Stimulated activated CD4-positive, alpha-beta T cell treated with anti-CD3 and anti-CD28 coated beads, TNF-alpha, amount 100 ng/mL, for 4 hours (primary cell): ENCODE data around the gene MYCBP2.
"Not testable (repeated sequence)": the region's sequence is repeated elsewhere in the genome, so short reads cannot be mapped to it uniquely, and the experiment has no call there.

ENCODE experiments used
- DNase-seq, 3 experiments: peaks; one replicate each; pipeline ENCODE4 v3.0.0-alpha.2; 2020; ENCODE audit warnings: low read depth in 3 of 3

MYCBP2 gene

DNA sequence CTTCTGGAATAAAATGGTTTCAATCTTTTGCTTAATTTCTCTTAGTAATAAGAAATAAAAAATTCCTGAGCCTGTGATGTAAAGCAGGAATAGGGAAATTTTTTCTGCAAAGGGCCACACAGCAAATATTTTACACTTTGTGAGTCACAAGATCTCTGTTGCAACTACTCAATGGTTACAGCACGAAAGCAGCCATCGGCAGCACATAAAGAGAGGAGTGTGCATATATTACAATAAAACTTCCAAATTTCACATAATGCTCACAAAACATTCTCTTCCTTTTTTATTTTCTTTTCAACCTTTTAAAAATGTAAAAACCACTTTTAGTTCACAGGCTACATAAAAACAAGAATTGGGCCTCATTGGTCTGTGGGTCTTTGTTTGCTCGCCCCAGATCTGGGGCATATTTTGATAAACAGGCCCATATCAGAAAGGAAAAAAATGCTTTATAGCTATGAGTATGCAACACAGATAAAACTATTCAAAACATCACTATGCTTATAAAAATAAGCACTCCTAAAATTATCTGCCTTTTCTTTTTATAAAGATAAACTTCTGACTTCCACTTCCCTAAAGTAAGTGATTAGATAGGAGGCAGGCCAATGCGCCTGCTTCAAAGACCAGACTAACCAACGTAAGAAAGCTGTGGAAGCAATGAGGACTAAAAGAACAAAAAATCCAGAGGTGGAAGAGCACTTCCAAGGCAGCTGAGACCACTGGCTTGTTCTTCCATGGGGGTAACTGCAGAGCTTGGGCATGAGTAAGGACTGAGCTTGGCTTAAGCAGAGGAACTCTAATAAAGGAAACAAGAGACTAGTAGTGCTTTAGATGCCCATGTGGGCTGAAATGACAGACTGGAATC, 26.5 kb downstream of the MYCBP2 start:
- DNase-seq: no peak

DNA sequence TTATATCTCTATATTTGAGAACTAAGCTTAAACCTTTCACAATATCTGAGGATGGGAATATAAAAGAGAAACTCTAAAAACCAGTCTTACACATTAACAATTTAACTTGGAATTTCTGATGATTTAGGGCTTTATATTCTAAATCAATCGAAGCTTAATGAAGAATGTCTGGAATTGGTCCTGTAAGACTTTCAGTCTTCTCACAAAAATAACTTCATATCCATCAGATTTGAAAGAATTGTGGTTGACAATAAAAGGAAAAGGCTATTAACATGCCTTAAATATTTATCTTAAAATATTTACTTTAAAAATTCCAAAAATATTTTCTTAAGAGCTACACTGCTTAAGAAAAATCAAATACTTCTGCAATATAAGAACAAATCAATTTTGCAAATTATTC, 27.3 kb downstream of the MYCBP2 start:
- DNase-seq: no peak

DNA sequence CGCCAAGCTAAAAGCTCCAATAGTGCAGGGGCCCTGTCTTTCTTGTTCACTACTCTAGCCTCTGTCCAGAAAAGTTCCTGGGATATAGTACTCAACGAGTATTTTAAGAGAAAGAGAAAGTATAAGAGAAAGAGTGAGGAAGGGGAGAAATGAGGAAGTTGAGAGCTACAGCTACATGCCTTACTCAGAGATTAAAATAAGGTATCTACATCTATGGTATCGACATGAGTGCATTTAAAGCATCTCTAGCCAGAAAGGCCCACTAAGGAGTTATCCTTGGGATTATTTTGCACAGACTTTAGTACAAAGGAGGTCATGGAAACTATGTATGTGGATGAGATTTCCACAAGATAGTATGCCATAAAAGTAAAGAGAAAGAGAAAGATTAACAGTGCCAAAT, 28.5 kb downstream of the MYCBP2 start:
- DNase-seq: no peak

DNA sequence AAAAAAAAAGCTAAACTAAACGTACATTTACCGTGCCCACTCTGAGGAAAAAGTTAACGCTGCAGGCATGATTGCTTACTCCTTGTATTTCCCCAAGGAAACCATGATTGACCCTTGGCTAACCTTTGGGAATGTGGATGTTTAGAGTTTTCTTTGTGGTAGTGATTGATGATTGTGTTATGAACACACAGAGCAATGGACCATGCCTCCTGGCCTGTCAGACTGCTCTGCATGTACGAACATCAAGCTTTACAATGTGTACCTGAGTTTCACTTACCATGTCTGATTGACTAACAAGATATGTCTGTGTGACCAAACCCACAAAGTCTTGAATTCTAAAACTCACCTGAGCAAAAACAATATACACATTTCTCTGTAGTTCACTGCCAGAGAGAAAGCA, 35.1 kb downstream of the MYCBP2 start:
- no peak for DNase-seq

DNA sequence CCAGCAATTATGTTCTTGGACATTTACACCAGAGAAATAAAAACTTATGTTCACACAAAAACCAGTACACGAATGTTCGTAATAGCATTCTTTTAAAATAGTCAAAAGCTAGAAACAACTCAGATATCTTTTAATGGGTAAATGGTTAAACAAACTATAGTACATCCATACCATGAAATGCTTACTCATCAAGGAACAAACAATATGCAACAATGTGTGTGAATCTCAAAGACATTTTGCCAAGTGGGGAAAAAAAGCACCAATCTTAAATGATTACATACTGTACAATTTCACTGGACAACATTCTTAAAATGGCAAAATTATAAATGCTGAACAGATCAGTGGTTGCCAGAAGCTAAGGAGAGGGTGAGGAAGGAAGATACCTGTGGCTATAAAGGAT, 36.6 kb downstream of the MYCBP2 start:
- no peak for DNase-seq

DNA sequence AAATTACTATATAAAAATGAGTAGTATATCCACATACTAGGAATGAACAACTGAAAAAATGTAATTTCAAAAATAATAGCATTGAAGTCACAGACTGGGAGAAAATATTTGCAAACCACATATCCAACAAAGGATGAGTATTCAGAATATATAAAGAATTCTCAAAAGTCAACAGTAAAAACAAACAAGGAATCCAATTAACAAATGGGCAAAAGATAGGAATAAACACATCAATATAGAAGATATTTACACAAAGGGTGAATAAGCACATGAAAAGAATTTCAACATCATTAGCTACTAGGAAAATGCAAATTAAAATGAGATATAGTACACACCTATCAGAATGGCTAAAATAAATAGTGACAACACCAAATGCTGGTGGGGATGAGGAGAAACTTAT, 37.0 kb downstream of the MYCBP2 start:
- no peak for DNase-seq

DNA sequence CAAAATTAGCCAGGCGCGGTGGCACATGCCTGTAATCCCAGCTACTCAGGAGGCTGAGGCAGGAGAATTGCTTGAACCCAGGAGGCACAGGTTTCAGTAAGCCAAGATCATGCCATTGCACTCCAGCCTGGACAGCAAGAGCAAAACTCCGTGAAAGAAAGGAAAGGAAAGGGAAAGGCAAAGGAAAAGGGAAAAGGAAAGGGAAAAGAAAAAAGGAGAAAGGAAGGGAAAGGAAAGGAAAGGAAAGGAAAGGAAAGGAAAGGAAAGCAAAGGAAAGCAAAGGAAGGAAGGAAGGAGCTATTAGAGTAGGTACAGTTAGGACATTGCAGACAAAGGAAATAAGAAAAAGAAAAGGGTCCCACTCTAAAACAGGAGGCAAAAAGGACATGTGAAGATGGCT, 41.3 kb downstream of the MYCBP2 start:
- DNase-seq: not testable (repeated sequence)

DNA sequence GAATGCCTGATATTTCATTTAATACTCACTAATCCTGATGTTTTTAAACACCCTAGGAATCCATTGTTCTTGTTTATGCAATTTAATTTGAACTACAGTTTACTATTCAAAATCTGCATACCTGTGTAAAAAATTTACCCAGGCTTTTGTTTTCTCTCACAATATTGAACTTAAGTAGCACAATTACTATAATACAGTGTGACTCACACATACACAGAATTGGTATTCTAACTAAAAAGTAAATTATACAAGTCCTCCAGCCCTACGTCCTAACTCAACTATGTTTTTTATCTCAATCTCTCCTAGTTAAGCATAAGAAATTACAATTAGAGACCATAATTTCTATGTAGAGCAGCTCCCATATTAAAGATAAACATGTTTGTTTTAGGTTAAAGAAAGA, 41.8 kb downstream of the MYCBP2 start:
- no peak for DNase-seq

DNA sequence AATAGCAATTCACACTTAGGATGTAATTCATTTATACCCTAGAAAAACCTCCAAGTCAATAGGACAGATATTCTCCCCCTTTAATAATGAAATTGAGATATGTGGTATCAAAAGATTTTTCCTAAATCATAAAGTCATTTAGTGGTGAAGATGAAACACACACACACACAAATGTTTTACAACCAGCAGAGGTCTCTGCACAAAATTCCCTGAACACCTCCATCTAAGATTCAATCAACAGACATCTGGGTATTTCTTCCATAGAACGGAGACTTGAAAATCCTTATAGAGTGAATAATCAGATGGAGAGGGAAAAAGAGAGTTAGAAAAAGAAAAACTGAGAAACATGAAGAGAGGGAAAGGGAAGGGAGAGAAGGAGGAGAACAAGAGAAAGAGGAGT, 52.8 kb downstream of the MYCBP2 start:
- DNase-seq: no peak

DNA sequence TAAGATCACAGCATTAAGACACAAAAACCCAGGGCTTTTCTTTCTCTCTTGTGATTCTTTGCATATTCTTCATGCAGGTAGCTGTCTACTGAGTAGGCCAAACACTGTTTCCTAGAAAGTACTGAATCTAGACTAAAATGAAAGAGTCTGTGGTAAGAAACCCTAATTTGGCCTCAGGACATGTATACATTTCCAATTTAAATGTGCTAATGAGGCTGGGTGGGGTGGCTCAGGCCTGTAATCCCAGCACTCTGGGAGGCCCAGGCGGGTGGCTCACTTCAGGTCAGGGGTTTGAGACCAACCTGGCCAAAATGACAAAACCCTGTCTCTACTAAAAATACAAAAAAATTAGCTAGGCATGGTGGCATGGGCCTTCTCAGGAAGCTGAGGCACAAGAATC, 57.8 kb downstream of the MYCBP2 start:
- no peak for DNase-seq

DNA sequence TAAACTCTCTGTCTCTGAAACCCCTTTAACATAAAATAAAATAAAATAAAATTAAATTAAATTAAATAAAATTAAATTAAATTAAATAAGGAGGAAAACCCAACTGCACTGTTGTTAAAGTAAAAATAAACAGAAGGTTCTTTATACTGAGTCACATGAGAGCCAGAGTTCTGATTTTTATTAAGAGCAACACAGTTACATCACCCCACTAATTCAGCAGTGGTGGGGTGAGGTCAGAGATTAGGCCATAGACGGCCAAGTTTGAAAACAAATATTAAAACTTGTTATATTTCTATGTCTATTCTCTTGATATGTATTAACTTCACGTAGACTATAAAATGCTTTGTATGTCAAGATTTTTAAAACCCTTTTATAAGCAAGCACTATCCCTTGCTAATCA, 59.5 kb downstream of the MYCBP2 start:
- no peak for DNase-seq

DNA sequence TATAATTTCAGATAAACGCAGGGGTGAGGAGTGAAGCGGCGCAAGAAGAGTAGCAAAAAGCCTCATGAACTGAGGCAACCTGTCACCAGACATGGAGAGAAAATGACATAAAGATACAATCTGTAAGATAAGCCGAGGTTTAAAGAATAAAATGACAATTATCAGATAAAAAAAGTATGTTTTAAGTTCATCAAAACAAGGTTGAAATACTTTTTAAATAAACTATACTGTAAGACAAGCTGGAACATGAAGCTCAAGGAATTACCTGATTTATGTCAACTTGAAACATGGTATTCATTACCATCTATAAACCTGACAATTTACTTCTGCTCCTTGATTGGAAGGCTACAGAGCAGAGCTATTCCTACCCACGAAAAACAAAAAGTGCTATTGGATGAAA, 61.6 kb downstream of the MYCBP2 start:
- no peak for DNase-seq

DNA sequence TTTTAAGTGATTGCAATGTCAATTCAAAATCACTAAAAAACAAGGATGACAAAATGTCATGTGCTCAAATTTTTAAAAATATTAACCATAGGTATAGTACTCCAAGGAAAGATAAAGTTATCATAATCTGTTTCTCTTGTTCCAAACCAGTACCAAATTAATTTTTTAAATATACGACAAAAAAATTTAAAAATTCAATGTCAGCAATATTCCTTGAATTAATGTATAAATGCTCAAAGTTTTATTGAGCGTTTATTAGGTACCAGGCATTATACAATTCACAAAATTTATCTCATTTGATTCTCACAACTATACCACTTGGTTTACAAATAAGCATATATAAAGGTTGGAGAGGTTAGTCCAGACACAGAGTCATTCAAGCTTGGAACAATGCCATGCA, 64.7 kb downstream of the MYCBP2 start:
- no peak for DNase-seq

DNA sequence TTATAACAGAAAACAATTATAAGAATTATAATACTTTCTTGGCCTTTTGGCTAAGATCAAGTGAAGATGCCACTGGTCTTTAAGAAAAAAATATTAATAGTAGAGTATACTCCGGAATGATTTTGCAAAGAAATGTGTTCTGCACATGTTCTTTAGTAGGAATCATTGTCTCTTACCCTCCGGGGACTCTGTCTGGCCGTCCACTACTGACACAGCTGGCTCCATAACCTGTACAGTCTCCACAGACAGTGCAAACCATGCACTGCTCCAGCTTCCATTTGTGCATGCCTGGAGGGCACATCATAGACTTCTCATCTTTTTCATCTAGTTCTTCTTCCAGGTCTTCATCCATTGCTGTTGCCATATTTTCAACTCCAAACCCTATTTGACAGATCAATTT, 75.9 kb downstream of the MYCBP2 start:
- no peak for DNase-seq

DNA sequence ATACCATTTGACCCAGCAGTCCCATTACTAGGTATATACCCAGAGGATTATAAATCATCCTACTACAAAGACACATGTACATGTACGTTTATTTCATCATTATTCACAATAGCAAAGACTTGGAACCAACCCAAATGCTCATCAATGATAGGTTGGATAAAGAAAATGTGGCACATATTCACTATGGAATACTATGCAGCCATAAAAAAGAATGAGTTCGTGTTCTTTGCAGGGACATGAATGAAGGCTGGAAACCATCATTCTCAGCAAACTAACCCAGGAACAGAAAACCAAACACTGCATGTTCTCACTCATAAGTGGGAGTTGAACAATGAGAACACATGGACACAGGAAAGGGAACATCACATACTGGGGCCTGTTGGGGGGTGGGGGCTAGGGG, 81.7 kb downstream of the MYCBP2 start:
- not testable (repeated sequence) for DNase-seq

DNA sequence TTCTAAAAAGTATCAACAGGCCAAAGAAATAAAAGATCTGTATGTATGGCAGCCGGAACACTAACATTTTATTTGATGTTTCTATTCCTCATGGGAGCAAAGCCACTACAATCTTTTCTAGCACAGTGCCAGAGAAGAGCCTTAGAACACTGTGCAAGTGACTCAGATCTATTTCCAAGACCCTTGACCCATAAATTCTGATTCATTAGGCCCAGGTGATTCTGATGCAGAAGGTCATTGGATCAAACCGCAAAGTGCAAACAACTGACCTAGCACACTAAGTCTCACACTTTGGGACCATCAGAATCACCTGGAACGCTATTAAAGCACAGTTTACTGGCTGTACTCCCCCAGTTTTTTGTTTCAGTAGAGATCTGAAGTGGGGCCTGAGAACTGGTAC, 87.6 kb downstream of the MYCBP2 start:
- DNase-seq: no peak

DNA sequence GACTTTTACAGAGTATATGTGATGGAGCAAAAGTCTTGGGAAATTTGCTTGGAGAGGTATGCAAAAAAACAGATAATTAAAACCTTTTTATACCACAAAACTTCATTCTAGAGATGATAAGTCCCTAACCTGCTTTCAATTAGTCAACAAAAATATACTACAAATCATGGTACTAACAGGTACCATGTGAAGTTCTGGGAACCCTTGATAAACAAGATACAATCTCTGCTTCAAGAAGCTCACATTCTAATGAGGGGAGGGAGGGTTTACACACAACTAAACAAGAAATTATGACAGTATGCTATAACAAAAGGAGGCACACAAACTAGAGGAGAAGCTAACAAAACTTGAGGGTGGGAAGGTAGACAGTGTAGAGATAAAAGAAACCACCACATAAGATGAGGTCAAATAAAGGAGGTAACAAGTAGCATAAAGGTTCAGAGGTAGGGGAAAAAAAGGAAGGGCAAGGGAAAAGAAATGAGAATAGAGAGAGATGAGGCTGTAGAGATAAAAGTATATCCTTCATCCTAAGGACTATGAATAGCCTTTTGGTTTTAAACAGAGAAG, 91.4 kb downstream of the MYCBP2 start:
- no peak for DNase-seq

DNA sequence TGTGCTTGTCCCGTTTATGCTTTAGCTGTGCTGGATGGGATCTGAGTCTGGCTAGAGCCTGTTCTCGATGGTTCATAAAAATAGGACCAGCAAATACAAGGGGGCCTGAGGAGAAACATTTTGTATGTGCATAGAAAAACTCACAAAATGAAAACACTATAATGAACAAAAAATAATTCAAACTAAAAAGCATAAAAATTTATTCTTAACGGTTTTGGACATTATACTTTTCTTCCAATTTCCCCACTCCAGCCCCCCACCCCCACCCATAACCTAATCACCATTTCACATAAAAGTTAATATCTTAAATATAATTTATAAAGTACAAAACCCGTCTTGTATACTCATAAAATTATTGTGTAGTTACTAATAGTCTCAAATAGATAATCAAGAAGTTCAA, 93.7 kb downstream of the MYCBP2 start:
- no peak for DNase-seq

DNA sequence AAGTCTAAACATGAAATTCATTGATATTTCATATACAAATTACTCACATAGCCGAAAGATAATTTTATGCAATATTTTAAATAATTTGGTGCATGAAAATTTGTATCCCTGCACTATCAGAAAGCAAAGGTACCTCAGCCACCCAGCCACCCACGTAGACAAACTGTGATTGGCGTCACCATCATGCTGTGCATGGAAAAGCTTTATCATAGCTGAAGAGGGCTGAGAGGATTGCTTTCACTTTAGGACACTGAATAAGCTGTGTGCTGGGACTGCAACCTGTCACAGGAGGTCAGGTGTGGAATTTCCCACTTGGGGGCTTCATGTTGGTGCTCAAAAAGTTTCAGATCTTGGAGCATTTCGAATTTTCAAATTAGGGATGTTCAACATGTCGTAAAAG, 96.3 kb downstream of the MYCBP2 start:
- peak in 1 of 3 experiments; percentile 14 for DNase-seq

DNA sequence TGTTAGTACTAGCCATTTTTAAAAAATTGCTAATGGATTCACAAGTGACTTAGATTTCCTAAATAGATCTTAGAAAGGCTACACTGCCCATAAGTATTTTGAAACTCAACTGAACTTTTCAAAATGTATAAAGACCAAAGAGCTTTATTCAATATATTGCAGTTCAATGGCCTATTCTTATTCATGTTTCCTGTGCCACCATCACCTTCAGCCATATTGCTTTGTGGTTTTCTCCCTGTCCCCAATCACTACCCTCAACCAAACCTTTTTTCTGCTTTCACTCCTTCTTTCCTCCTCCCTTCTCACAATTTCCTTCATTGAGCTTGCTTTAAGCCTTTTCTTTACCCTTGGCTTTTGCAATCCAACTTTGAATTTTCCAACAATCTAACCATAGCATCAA, 100.9 kb downstream of the MYCBP2 start:
- DNase-seq: no peak

DNA sequence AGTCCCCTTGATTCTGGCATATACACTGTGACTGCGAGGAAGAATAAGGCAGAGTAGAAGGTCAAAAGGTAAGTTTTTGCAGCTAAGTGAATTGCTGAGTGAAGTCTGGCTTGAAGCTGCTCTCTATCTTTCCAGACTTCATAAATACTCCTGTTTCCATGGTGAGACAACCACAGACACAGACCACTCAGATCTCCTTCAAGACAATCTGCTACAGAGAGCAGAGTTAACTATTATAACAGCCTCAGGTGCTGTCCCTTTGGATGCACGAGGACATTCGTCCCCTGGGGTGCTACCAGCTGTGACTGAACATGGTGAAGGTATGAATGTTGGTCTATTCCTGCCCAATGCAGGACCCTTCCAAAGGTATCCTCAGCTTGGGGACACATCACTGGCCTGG, 104.0 kb downstream of the MYCBP2 start:
- no peak for DNase-seq

DNA sequence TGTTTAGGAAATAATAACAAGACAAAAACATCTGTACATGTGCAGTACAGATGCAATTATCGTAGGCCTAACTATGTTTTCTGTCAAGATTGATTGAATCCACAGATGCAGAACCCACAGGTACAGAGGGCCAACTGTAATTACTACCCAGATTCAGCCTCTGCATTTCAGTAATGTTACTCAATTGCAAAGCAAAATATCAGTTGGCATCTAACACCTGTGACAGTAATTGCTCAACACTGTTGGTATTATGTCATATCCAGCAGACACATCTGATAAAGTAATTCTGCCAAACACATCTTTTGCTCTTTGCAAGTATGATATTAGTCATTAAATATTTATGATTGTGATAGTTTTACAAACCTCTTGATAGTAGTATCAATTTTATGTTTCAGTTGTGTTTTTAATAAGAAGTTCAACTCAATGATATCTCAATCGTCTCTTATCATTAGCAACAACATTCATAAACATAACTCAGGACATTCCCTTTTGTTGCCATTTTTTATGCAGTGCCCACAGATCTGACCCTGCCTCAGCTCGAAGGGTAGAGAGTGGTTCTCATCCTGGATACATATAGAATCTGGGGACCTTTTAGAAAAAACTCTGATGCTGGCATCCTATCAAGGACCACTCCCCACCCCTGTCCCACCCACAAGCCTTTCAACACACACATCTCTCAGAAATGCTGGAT, 104.7 kb downstream of the MYCBP2 start:
- no peak for DNase-seq

DNA sequence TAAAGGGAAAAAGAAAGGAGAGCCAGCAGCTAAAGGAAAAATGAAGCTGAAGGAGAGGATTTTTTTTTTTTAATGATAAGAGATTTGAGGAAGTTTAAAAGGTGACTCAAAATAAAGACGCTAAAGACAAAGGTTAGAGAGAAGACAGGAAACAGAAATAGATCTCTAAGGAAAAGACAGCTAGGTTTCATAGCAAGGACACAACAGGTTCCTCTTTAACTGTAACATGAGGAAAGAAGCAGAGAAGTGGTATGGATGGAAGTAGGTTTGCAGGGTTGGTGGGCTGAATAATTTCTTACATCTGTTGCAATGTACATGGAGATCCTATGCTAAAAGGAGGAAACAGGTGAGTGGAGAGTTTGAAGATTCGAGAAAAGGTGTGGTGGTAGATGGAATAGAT, 107.5 kb downstream of the MYCBP2 start:
- no peak for DNase-seq
